ENCODE data around the gene SVOP. TPM values are rescaled to one million over a fixed set of nuclear protein-coding genes. Genes with fewer than 3 reads are reported as not detected.
A peak's percentile ranks its signal among the peaks of the same experiment; 100 is the strongest.

SVOP gene
- total and polyA plus RNA-seq, 7 donors, result 0.04 to 0.45 (median 0.08) TPM; not detected in 2

GRCh38 chr12:108965886-108966285 lies 55.0 kb downstream of the SVOP start:
- ATAC-seq (peak in 2 of 4 donors; percentile 17 to 18), DNase-seq (no peak)
- 67 to 89% (median 80%) methylated on average over 1 of the region's 1 CpG for WGBS, 3 donors
- H3K27ac ChIP-seq, result peak overlapping the region; percentile 85
- H3K9me3 ChIP-seq, result no peaks in the 10 kb centered on the region
- intact Hi-C loops (cut with DNase I), result no loop called here
- no peaks in the 10 kb centered on the region for H3K36me3 ChIP-seq (ENCODE audit: insufficient read depth in 1 of 2, low read depth in 1 of 2)
- TF ChIP-seq CTCF (IDR thresholded peaks at IDR 0.05), result no peak
- H3K27me3 ChIP-seq (ENCODE audit: insufficient read depth in 3 of 3, low read length in 2 of 3), result no peaks in the 10 kb centered on the region
- peaks cover 5% of the 10 kb centered on the region for H3K4me1 ChIP-seq
- H3K4me3 ChIP-seq, result no peak overlapping the region

GRCh38 chr12:108964371-108965352 lies 56.2 kb downstream of the SVOP start:
- Histone ChIP-seq H3K9me3 (no peaks in the 10 kb centered on the region), H3K4me3 (no peak overlapping the region), H3K27ac (no peak overlapping the region), H3K27me3 (ENCODE audit: insufficient read depth in 3 of 3, low read length in 2 of 3) (no peaks in the 10 kb centered on the region), H3K36me3 (ENCODE audit: insufficient read depth in 1 of 2, low read depth in 1 of 2) (no peaks in the 10 kb centered on the region), H3K4me1 (peaks cover 5% of the 10 kb centered on the region)
- intact Hi-C loops (cut with DNase I), result no loop called here
- no peak for DNase-seq
- WGBS, 3 donors, result 36 to 52% (median 44%) methylated on average over 8 of the region's 8 CpGs
- no peak for TF ChIP-seq CTCF (IDR thresholded peaks at IDR 0.05)
- peak in 2 of 4 donors; percentile 27 to 50 for ATAC-seq

GRCh38 chr12:108962256-108962655 lies 58.6 kb downstream of the SVOP start:
- H3K27me3 ChIP-seq (ENCODE audit: insufficient read depth in 3 of 3, low read length in 2 of 3), result no peaks in the 10 kb centered on the region

GRCh38 chr12:108959748-108960655 lies 60.9 kb downstream of the SVOP start:
- H3K27ac ChIP-seq, result no peak overlapping the region
- H3K4me3 ChIP-seq, result no peak overlapping the region
- H3K27me3 ChIP-seq (ENCODE audit: insufficient read depth in 3 of 3, low read length in 2 of 3), result no peaks in the 10 kb centered on the region
- 82 to 87% (median 84%) methylated on average over 11 of the region's 11 CpGs for WGBS, 3 donors
- DNase-seq, result no peak
- no peaks in the 10 kb centered on the region for H3K36me3 ChIP-seq (ENCODE audit: insufficient read depth in 1 of 2, low read depth in 1 of 2)
- intact Hi-C loops (cut with DNase I), result loop anchor here (5.0 to 10.0 kb wide), 2 partner anchors 132 to 295 kb away; partner anchors contain the start of gene ALKBH2 (in 1 of the 2)
- TF ChIP-seq CTCF (IDR thresholded peaks at IDR 0.05), result no peak
- no peaks in the 10 kb centered on the region for H3K9me3 ChIP-seq
- no peak for ATAC-seq
- H3K4me1 ChIP-seq, result no peaks in the 10 kb centered on the region

More at GRCh38 chr12:108962256-108962655, 58.6 kb downstream of the SVOP start:
- no peaks in the 10 kb centered on the region for H3K9me3 ChIP-seq
- intact Hi-C loops (cut with DNase I), result no loop called here
- no peaks in the 10 kb centered on the region for H3K36me3 ChIP-seq (ENCODE audit: insufficient read depth in 1 of 2, low read depth in 1 of 2)
- 87 to 91% (median 87%) methylated on average over 4 of the region's 4 CpGs for WGBS, 3 donors
- DNase-seq (no peak), ATAC-seq (no peak)
- no peak overlapping the region for H3K27ac ChIP-seq
- H3K4me3 ChIP-seq, result no peak overlapping the region
- H3K4me1 ChIP-seq, result peaks cover 5% of the 10 kb centered on the region
- TF ChIP-seq CTCF (IDR thresholded peaks at IDR 0.05), result no peak

Measured in psoas muscle (tissue), 8 donors.